ENCODE results near the gene TAF12.
"Not testable (repeated sequence)": the region's sequence is repeated elsewhere in the genome, so short reads cannot be mapped to it uniquely, and the experiment has no call there.

Gene TAF12, protein sequence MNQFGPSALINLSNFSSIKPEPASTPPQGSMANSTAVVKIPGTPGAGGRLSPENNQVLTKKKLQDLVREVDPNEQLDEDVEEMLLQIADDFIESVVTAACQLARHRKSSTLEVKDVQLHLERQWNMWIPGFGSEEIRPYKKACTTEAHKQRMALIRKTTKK

DNA sequence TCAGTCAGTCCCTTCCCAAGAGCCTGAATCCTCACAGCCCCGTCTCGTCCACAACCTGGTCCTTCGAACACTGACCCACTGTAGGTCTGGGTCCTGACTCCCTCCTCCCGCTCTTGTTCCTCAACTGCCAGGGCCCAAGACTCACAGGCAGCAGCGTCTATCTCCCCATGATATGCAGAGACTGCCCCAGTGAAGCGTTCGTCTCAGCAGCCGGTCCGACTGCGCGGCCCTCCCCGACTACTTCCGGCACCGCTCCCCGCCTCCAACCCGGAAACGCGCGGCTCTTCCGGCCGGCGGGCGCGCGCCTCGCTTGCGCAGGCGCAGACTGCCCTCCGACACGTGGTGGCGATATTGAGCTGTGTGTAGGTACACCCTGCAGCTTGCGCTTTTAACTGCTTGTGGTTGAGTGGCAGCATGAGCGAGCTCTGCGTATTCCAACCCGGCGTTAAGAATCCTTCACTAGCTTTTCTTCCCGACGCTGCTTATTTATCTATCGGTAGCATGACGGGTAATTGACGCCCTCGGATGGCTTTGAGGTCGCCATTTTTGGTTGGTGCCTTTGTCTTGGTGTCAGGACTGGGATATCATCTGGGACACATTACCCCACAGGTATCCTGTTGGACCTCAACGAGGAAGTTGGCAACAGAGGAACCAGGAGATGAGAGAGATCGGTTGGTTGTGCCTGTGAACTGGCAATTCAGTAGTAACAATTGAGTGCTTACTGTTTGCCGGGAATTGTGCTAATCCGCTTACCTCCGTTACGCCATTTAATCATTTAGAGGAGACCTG is at the start of gene TAF12:
TSS of gene TAF12 (minus strand) at position 221 of the 789 bp plus-strand sequence. CDS start 20,986 bp downstream, outside the sequence.
- DNase-seq, result peak; percentile 97

DNA sequence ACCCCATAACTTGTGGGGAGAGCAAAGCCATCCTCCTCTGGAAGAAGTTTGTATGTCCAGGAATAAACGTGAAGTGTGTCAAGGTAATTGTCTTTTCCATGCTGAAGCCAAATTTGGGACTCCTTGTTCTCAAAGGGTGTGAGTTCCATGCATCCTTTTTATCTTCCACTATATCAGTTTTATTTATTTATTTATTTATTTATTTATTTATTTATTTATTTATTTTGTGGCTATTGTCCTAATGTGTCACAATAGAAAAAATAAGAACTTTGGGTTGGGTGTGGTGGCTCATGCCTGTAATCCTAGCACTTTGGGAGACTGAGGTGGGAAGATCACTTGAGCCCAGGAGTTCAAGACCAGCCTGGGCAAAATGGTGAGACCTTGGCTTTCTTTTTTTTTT is 48.8 kb upstream of the TAF12 start:
- DNase-seq, result not testable (repeated sequence)

DNA sequence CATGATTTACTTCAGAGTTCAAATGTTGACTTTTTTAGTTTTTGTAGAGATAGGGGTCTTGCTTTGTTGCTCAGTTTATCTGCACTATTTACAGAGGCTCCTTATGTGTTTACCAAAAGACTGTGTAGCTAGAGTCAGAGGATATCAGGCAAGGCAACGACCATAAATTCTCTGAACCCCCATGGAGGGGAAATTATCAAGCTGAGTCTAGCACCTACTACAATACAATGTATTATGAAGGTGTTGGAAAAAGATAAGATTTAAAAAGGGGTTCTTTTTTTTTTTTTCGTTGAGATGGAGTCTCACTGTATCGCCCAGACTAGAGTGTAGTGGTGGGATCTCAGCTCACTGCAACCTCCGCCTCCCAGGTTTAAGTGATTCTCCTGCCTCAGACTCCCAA is 42.1 kb upstream of the TAF12 start:
- DNase-seq, result no peak

DNA sequence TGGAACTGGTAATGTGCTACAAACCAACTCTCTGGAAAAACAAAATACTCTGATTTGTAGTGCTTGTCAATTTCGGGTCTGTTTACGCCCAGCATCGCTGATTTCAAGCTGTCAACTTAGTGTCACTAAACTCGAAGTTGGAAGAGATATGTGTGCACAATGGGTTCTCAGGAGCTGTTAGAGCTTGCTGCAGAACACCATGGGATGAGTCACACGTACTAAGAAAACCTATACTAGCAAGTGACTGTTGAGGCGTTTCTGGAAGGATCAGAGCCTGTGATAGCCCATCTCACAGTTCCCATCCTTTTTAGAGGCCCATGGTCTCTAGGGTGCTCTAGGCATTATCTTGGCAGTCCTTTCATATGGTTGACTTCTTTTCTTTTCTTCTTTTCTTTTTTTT is 40.0 kb upstream of the TAF12 start:
- no peak for DNase-seq

DNA sequence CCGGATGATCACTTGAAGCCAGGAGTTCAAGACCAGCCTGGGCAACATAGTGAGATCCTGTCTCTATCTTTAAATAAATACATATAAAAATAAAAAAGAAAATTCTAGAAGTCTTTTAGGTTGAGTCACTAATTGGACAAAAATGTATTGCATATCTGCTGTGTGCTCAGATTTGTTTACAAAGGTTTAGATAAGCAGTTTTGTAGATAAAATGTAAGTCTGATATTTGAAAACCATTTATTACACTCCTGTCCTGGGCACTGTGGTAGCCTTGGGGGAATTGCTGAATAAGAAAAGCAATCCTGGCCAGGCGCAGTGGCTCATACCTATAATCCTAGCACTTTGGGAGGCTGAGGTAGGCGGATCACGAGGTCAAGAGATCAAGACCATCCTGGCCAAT is 37.3 kb upstream of the TAF12 start:
- DNase-seq, result no peak

DNA sequence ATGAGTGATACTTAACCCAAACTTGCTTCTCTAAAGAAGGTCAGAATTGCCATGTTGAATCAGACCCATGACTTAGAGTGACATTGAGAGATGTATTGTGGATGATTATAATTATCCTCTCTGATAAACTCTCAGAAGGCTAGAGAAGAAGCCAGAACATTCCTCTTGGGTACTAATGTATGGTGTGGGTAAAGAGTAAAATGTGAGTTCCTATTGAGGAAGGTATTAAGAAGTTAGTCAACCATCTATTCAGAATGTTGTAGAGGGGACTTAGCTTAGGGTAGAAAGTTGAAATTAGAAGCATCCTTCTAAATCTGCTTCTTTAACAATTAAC is 33.0 kb upstream of the TAF12 start:
- DNase-seq, result no peak

DNA sequence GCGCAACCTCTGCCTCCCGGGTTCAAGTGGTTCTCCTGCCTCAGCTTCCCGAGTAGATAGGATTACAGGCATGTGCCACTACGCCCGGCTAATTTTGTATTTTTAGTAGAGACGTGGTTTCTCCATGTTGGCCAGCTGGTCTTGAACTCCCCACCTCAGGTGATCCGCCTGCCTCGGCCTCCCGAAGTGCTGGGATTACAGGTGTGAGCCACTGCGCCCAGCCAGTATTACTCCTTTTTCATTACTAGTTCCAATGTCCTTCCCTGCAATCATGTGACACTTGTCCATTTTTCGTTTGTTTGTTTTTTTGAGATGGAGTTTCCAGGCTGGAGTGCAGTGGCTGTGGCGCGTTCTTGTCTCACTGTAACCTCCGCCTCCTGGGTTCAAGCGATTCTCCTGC is 30.1 kb upstream of the TAF12 start:
- not testable (repeated sequence) for DNase-seq

DNA sequence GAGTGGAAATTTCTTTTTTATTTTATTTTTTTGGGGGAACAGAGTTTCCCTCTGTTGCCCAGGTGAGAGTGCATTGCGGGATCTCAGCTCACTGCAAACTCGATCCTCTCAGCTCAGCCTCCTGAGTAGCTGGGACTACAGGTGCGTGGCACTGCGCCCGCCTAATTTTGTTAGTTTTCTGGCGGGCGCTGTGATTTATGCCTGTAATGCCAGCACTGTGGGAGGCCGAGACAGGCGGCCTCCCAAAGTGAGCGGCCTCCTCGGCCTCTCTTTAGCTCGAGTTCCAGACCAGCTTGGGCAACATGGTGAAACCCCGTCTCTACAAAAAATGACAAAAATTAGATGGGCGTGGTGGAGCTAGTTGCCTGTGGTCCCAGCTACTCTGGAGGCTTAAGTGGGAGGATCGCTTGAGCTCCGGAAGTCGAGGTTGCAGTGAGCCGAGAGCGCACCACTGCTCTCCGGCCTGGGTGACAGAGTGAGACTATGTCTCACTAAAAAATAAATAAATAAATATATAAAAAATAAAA is 28.4 kb upstream of the TAF12 start:
- no peak for DNase-seq

DNA sequence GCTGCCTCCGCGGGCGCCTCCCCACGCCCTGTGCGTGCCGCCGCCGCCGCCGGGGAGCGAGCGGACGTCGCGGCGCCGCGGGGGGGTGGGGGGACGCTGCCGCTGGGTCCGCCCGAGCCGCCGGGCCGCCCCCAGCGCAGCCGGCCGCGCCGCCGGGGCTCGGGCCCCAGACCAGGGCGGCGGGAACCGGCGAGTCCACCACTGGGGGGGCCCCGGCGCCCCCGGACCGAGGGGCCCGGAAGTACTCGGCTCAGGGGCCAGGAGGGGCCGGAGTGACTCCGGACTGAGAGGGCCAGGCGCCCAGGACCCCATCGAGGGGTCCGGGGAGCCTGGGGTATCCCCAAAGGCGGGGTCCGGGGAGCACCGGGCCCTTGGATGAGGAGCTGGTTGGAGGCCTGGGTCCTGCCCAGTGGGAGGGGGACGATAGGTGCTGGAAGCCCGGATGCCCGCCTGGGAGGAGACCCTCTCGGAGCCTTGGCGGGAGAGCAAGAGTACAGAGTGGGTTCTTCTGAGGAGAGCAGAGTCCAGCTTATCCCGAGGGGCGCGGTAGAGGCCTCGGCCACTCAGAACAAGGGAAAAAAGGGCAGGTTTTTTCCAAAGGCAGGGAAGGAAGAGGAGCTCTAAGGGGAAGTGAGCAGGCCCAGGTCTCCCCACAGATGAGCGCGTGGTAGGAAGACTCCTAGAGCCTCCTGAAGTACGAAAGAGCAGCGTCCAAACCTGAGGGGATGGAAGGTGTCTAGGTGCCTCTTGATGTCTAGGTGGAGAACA is 26.3 kb upstream of the TAF12 start:
- DNase-seq, result peak; percentile 52

DNA sequence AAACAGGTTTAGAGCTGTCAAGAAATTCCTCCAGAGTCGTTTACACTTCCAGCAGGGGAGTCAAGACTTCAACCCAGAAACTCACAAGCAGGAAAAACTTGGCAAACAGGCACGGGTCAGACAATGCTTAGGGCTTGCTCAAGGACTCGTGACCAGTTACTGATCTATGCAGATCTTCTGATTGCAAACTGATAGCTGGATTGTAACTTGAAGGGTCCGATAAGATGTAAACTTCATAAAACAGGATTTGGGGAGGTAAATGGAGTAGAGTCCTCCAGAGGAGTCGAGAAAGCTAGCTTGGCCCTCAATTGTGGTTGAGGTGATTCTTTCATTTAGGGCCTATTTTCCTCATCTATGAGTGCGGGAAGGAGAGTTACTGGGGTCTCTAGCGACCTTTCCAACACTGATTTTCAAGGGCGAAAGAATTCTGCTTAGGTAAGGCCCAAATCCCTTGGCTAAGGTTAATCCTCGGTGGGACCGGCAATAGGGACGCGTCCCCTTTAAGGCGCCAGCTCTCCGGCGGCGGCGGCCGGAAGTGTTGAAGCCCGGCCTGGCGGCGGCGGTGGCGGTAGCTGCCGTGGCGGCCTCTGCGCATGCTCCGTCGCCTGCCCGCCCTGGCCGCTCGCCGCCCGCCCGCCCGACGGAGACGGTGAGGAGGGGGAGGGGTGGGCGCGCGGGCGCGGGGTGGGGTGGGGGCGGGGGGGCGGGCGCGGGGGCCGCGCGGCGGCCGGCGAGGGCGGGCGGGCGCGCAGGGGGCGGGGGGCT is 25.5 kb upstream of the TAF12 start, which contains the start of gene GMEB1:
TSS of gene GMEB1 (plus strand) at position 594 of the 765 bp plus-strand sequence. CDS start 14,829 bp downstream, outside the sequence.
- peak; percentile 87 for DNase-seq

DNA sequence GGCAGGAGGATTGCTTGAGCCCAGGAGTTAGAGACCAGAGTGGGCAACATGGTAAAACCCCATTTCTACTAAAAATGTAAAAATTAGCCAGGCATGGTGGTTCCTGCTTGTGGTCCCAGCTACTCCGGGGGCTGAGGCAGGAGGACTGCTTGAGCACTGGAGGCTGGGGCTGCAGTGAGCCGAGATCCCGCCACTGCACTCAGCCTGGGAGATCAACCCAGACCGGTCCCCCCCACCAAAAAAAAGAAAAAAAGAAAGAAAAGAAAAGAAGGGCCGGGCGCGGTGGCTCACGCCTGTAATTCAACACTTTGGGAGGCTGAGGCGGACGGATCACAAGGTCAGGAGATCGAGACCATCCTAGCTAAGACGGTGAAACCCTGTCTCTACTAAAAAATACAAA is 23.9 kb upstream of the TAF12 start:
- DNase-seq, result no peak

DNA sequence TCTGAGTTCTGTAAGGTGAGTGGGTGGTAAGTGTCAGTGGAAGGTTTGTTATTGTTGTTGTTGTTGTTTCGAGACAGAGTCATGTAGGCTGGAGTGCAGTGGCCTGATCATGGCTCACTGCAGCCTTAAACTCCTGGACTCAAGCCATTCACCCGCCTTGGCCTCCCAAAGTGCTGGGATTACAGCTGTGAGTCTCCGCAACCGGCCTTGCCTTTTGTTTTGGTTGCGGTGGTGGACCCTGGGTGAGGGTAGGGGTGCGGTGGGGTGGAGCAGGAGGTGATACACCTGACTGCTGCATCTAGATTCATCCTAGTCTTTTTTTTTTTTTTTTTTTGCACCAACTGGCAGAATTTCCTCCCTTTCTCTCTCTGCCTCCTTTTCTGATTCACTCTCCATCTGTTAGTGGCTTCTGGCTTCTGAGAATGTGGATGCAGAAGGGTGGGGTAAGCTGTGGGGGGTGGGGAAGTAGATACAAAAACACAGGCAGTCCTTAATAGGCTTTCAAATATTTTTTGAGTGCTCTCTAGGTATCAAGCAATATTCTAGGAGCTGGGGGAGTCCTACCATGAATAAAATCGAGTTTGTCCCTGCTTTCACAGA is 21.1 kb upstream of the TAF12 start:
- DNase-seq, result no peak

DNA sequence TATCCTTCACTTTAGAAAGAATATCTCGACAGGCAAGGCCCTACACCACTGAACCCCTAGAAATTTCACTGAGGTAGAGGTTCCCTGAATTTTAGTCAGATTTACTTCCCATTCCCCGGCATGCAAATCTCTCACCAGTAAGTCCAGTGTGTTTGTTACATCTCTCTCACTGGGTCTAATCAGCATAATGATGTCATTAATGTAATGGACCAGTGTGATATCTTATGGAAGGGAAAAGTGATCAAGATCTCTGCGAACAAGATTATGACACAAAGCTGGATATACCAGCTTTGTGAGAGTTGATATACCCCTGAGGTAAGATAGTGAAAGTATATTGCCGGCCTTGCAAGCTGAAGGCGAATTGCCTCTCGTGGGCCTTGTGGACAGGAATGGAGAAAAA is 13.5 kb upstream of the TAF12 start:
- DNase-seq, result no peak

DNA sequence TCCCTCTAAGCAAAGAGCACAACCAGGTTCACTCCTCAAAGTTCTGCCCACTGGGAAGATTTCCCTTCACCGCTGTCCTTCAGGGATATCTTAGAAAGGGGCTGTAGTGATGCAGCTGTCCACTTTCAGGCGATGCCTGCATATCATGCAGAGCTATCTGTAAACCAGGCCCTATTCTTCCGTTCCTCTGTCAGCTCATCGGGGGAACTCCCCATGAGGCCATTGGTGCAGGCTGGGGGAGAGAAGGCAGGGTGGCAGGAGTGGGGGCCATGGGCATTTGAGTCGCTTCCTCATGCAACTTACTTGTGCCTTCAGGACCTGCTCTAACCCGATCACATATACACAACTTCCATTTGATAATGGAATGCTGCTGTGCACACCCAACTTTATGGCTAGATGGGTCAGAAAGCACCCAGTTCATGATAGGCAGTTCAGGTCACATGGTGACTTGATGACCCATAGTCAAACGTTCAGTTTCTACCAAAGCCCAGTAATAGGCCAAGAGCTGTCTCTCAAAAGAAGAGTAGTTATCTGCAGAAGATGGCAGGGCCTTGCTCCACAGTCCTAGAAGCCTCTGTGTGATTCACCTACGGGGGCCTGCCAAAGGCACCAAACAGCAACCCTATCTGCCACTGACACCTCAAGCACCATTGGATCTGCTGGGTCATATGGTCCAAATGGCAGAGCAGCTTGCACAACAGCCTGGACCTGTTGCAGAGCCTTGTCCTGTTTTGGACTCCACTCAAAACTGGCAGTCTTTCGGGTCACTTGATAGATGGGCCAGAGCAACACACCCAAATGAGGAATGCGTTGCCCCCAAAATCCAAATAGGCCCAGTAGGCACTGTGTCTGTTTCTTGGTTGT is 12.8 kb upstream of the TAF12 start:
- DNase-seq, result not testable (repeated sequence)

DNA sequence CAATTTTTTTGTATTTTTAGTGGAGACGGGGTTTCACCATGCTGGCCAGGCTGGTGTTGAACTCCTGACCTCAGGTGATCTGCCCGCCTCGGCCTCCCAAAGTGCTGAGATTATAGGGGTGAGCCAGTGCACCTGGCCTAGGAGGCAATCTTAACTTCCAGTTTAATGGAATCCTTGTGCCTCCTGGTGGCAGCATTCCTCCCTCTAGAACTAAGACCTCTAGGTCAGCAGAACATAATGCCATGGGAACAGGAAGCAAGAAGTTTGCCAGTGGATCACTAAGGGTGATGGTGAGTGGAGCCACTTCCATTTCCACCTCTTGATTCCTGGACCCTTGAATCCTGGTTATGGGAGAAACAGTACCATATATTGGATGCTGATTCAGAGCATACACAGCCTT is 11.0 kb upstream of the TAF12 start:
- DNase-seq, result peak; percentile 26

DNA sequence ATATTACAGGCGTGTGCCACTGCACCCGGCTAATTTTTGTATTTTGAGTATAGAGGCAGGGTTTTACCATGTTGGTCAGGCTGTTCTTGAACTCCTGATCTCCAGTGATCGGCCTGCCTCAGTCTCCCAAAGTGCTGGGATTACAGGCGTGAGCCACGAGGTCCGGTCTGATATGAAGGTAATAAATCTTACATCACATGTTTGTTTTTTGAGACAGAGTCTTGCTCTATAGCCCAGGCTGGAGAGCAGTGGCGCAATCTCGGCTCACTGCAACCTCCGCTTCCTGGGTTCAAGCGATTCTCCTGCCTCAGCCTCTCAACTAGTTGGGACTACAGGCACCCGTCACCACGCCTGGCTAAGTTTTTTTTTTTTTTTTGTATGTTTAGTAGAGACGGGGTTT is 10.2 kb upstream of the TAF12 start:
- not testable (repeated sequence) for DNase-seq

DNA sequence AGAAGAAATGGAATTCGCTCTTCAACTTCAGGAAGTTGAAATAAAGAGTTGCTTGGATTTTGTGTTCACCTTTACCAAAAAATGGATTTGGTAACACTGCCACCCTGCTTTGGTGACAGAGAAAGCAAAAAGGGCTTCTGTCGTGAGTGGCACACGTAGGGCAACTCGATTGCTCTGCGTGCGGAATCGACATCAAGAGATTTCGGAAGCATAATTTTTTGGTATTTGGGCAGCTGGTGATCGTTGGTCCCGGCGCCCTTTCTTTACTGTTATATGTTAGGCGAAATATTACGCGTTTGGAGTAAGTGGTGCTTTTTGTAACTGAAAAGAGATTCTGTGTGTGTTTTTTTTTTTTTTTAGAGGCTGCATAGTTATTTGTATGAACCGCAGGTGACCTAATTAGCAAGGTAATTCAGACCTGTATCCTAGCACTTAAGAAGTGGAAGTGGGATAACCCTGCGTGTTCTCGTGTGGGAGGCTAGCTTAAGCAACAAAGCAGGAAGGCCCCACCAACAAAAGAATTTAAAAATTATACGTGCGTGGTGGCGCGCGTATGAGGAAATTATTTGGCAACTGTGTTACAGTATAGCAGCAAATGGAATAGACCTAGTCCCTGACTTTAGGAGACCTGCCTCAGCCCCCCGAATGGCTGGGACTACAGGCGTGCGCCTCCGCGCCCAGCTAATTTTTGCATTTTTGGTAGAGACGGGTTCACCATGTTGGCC is 5.8 kb upstream of the TAF12 start, which contains the start of gene RNU11:
TSS of gene RNU11 (plus strand) at position 127 of the 725 bp plus-strand sequence.
- peak; percentile 96 for DNase-seq

DNA sequence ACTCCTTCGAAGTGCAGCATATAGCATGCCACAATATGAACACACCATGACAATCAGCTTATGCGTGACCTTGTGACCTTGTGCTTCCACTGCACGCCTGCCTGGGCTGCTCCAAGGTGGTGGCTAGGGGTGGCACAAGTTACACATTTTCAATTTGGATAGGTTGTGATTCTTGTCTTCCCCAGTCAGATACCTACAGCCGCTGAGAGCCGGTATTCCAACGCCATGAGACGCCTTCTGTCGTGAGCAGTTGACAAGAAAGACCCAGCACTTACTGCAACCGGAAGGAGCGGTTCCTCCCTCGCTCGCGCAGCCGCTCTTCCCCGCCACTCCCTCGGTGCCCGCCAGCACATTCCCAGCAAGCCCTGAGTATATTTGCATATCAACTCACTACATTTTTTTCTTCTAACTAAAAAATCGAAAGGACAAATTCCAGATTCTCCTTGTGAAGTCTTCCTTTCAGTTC is 5.2 kb upstream of the TAF12 start:
- peak; percentile 95 for DNase-seq

DNA sequence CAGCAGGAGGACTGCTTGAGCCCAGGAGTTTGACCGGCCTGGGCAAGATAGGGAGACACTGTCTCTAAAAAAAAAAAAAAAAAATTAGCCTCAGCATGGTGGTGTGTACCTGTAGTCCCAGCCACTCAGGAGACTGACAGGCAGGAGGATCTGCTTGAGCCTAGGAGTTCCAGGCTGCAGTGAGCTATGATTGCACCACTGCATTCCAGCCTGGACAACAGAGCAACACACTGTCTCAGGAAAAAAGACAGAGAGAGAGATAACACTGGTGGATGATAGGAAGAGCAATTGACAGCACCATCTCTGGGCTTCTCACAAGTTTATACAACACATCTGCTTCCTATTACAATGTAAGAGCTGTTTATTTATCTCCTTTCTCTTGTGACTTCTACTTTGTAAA is 3.2 kb upstream of the TAF12 start:
- DNase-seq, result no peak

DNA sequence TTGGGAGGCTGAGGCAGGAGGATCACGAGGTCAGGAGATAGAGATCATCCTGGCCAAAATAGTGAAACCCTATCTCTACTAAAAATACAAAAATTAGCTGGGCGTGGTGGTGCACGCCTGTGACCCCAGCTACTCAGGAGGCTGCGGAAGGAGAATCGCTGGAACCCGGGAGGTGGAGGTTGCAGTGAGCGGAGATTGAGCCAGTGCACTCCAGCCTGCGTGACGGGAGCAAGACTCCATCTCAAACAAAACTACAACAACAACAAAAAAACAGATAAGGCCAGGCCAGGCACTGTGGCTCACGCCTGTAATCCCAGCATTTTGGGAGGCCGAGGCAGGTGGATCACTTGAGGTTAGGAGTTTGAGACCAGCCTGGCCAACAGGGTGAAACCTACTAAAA is 2.5 kb upstream of the TAF12 start:
- DNase-seq, result not testable (repeated sequence)

Measured in CD4-positive, alpha-beta T cell treated with Interleukin-17A for 1 hour (primary cell).